GM12892 (cell line): Measurements from ENCODE around the gene CCDC24.

ENCODE experiments used
- POLR2AphosphoS5 ChIP-seq: IDR thresholded peaks from 2 replicates; pipeline ENCODE4 v1.6.1; 2011; ENCODE audit warnings: low read depth, low read length, control low read depth
- TAF1 ChIP-seq: IDR thresholded peaks from 2 replicates; pipeline ENCODE4 v1.6.1; 2011; ENCODE audit warnings: low read depth, mild to moderate bottlenecking, control low read depth, low read length, borderline replicate concordance

GRCh38 chr1:44016890-44017400 is 25.5 kb downstream of the CCDC24 start:
- TF ChIP-seq TAF1 (no peak), POLR2AphosphoS5 (no peak)
